GM21825 (cell line): ENCODE data around the gene TSPAN13.

ENCODE experiments used
- ATAC-seq: cut with Tn5 transposase; IDR thresholded peaks from one replicate; pipeline ENCODE4 v1.9.1; 2021; ENCODE audit warnings: mild to moderate bottlenecking, moderate library complexity; ENCODE audit not compliant: unreplicated experiment

TSPAN13 gene

GRCh38 chr7:16773884-16774283 is 20.3 kb downstream of the TSPAN13 start:
- no peak for ATAC-seq

DNA sequence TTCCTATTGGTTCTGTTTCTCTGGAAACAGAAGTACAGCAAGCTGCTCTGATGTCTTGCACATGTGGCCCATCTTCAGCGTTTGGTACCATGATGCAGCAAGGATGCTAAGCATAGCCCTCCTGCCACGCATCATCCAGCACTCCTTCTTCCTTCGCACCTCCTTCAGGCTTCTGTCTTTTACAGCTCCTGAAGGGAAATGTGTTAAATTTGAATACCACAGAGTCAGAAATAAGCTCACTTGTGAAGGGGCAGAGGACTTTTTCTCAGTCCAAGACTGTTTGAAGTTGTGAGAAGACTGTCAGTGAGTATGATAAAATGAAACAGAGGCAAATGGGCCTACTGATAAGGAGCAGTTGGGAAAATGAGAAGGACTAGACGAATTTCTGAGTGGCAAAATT is 20.7 kb downstream of the TSPAN13 start:
- no peak for ATAC-seq

DNA sequence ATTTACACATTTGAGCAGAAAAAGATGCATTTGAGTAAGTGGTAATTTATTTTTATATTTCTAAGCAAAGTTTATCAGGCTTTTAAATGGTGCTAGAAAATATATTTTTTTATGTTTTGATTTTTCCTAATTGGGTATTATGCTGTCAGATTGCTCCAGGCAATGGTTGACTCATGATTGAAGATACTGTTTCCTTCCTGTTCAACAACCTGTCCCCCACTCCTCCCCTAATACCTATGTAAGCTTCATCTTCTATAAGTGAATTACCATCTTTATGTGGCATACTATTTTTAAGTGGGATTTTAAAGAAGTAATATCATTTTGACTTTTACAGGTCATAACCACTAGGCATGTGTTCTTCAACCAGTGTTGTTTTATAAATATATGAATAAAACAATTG is 21.4 kb downstream of the TSPAN13 start:
- no peak for ATAC-seq

GRCh38 chr7:16776053-16776452 is 22.5 kb downstream of the TSPAN13 start:
- no peak for ATAC-seq

- ATAC-seq = no peak
Measured at GRCh38 chr7:16778476-16778875, 24.9 kb downstream of the TSPAN13 start.

DNA sequence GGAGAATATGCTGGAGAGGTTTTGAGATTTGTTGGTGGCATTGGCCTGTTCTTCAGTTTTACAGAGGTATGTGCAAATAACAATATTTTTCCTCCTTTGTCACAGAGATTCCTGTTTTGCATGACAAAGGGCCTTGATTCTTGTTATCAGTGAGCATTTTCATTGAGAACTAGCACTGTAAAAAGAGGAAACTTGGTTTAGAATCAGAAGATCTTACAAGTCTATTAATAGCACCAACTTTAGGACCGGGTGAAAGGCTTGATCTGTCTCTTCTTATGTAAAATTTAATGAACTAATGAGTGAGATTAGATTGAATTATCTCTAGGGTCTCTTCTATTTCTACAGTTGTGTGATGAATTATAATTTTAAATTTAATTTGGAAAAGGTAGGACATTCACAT is 25.5 kb downstream of the TSPAN13 start:
- no peak for ATAC-seq

GRCh38 chr7:16780596-16780995 is 27.0 kb downstream of the TSPAN13 start:
- no peak for ATAC-seq

DNA sequence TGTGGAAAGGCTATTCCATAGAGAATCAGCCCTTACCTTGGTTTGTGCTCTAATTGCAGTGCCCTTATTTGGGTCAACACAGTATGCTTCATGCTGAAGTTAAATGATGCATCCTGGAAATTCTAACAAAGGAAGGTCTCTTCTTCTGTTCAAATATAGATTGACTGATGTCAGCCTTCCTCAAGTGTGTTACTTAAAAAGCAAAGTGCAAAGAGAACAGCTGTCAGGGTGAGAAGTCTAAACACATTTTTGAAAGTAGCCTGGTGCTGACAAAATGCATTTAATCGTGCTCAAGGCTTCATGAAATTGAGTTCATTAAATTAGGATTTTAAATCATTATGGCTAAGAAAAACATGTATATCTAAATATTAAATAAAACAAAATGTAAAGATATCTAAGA is 31.8 kb downstream of the TSPAN13 start:
- ATAC-seq = no peak

DNA sequence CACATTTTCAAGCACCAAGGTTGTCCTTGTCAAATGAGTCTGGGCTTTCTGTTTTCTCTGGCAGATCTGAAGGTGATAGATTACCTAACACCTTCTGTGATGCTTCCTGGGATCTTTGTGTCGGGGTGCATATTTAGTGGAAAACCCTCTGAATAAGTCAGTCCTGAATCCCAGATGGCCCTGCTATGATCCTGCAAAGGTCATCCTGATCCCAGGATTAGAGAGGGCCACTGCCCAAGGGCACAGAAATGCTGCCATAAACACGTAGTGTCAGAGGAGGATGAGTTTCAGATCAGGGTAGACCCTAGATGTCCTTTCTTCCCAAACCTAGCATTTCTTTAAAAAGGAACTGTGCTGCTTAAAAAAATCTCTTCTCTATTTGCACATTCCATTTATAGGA is 32.3 kb downstream of the TSPAN13 start:
- no peak for ATAC-seq

GRCh38 chr7:16786257-16786656 is 32.7 kb downstream of the TSPAN13 start:
- no peak for ATAC-seq

- no peak for ATAC-seq
Measured at GRCh38 chr7:16787127-16787526, 33.6 kb downstream of the TSPAN13 start.

GRCh38 chr7:16791071-16791470 is 37.5 kb downstream of the TSPAN13 start:
- ATAC-seq = no peak

- ATAC-seq = no peak
Measured at GRCh38 chr7:16791905-16792698, 38.5 kb downstream of the TSPAN13 start.

DNA sequence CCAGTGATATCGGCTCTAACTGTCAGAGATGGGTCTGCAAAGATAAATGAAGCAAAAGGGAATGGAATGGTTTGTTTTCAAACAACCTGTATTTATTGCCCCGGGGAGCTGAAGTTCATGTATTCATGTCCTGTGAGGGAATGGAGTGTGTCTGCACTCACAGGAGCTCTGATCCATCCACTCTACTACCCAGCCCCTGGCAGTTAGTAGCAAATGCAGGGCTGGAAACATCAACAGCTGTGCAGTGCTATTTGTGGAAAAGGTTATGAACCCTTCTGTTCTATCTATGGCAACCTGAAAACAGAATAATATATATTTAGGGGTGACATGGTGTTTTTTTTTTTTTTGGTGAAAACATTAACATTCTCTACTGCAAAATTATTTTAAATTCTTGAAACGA is 41.4 kb downstream of the TSPAN13 start:
- no peak for ATAC-seq

- ATAC-seq = no peak
Measured at GRCh38 chr7:16795624-16796023, 42.1 kb downstream of the TSPAN13 start.

DNA sequence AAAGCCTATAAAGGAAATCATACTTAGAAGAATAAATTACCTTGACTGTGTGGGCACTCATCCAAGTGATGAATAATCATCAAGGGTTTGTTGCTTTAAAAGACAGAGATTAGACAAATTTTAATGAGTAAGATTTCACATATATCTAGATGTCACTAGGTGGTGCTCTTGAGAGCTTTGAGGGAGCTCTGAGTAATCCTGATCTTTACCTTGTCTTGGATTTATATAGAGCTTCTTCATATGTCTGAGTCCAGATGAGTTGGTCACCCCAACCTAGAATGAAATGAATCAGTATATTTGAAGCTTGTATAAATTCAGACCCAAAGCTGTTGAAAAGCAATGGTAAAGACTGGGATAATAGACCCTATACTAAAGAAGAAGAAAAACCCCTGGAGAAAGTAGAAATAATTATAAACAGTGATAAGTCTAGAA is 47.6 kb downstream of the TSPAN13 start:
- no peak for ATAC-seq

GRCh38 chr7:16801579-16801978 is 48.0 kb downstream of the TSPAN13 start:
- ATAC-seq = no peak

DNA sequence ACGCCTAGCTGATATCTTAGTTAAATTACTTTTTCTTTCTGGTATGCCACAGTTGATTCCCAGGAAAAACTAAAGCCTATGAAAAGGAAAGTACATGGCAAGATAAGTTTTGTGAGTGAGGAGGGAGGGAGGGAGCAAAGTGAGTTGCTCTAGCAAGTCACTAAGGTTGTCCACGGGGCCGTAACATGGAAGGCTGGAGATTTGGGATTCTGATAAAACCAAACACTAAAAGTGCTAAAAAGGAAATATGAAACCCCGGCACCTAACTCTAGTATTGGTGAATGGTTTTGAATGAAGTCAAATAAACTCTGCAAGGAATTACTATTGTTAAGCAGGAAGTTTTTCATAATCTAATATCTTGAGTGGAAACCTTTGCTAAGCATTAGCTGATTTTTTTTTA is 49.6 kb downstream of the TSPAN13 start:
- no peak for ATAC-seq

- ATAC-seq = no peak
Measured at GRCh38 chr7:16803881-16804673, 50.5 kb downstream of the TSPAN13 start.

DNA sequence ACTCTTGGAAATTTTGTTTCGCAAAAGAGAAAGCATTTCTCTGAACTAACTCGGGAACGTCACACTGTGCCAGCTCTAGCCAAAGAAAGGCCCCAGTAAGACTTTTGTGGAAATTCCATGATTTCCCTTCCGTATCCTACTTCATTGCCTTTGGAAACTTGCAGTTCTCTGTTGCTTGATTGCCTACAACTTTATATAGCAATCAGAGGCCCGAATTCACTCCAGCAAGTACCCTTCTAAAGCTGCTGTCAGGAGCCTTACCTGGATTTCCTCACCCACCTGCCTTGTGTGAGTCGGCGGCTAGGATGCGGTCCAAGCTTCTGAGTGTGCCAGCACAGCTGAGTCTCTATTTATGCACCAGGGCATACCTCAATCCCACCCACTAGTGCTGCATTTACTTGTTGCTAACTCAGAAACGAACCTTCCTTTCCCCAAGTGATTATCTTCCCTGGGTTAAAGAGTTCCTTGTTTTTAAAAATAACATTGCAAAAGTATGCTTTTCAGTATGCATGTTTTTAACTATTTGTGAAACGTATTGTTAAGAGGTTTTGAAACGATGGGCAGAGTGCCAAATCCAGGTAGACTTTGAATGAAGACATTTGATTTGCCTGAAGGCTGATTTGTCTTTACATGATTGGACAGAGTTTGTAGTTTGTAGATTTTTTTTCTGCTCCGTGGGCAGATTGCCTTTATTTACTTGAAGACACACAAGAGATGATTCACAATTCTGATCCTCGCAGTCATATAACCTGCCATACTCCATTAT is 51.3 kb downstream of the TSPAN13 start, which contains the start of gene AGR2:
Gene AGR2 (minus strand): TSS at position 326 of the 766 bp plus-strand sequence. CDS start 3,203 bp downstream, outside the sequence.
- ATAC-seq = no peak

DNA sequence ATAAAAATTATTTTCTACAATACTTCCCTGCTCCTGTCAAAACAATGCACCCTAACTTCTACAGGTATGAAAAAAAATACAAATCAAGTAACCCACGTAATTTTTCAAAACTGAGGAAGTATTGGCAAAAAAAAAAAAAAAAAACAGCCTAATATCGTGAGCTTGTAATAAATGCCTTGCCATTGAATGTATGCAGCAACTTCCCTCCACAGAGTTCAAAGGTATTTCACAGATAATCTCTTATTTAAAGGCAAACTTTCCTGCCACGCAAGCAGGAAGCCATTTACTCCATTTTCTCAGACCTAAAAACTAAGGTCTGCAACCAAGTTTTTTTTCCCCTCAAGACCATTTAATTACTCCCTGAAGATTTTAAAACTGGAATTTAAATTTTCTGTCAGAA is 51.9 kb downstream of the TSPAN13 start:
- ATAC-seq = no peak
